ENCODE measurements around the gene PLPPR1. TPM values are rescaled to one million over a fixed set of nuclear protein-coding genes. Genes with fewer than 3 reads are reported as not detected.

Gene PLPPR1
- total and polyA plus RNA-seq, 4 donors = 1.2 to 26.3 (median 2.4) TPM

DNA sequence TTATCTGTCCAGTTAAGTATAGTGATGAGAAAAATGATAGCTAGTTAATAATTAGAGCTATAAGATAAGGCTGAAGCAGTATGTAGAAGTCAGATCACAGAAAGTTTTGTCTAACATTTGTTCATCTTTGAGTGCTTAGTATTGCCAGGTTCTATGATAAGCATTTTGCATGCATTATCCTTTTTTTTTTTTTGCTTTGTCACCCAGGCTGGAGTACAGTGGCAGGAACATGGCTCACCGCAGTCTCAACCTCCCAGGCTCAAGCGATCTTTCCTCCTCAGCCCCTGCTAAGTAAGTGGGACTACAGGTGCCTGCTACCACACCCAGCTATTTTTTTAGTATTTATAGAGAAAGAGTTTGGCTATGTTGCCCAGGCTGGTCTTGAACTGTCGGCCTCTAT lies 338.8 kb downstream of the PLPPR1 start:
- H3K36me3 ChIP-seq (ENCODE audit: control insufficient read depth in 4 of 4, insufficient read depth in 3 of 4, low read depth in 1 of 4, low read length in 3 of 4) = peaks cover 3 to 76% (median 45%) of the 10 kb centered on the region in 4 donors
- 90% methylated on average over 3 of the region's 3 CpGs for WGBS
- DNase-seq (ENCODE audit: low spot score) = no peak

GRCh38 chr9:101369286-101369685 lies 340.8 kb downstream of the PLPPR1 start:
- WGBS = 83% methylated on average over 2 of the region's 2 CpGs
- Histone ChIP-seq H3K9me3 (ENCODE audit: control insufficient read depth in 4 of 4, low read length in 3 of 4) (no peaks in the 10 kb centered on the region), H3K27me3 (ENCODE audit: control insufficient read depth in 4 of 4, insufficient read depth in 4 of 4, low read length in 3 of 4) (no peaks in the 10 kb centered on the region), H3K27ac (ENCODE audit: low read depth in 1 of 2, low read length in 2 of 2) (no peak overlapping the region), H3K36me3 (ENCODE audit: control insufficient read depth in 4 of 4, insufficient read depth in 3 of 4, low read depth in 1 of 4, low read length in 3 of 4) (peaks cover 3 to 63% (median 29%) of the 10 kb centered on the region in 4 donors), H3K4me1 (ENCODE audit: control insufficient read depth in 4 of 4, insufficient read depth in 4 of 4, low read length in 3 of 4) (peaks cover 6 to 57% (median 40%) of the 10 kb centered on the region in 4 donors), H3K9ac (ENCODE audit: low read depth in 1 of 2, low read length in 2 of 2) (no peak overlapping the region), H3K4me3 (ENCODE audit: low read depth in 1 of 3, low read length in 3 of 3) (no peak overlapping the region)
- DNase-seq (ENCODE audit: low spot score) = no peak
- TF ChIP-seq FOXA2 (IDR thresholded peaks at IDR 0.05) (no peak), YY1 (IDR thresholded peaks at IDR 0.05) (no peak), JUND (IDR thresholded peaks at IDR 0.05) (no peak), NR2F2 (IDR thresholded peaks at IDR 0.05) (no peak), ATF3 (IDR thresholded peaks at IDR 0.05) (no peak), ZBTB33 (IDR thresholded peaks at IDR 0.05) (no peak), HNF4A (conservative IDR thresholded peaks at IDR 0.05) (no peak), TAF1 (conservative IDR thresholded peaks at IDR 0.05) (no peak), RXRA (IDR thresholded peaks at IDR 0.05) (no peak), CTCF (IDR thresholded peaks at IDR 0.05; ENCODE audit: low read depth, low read length, missing input control) (no peak), RAD21 (IDR thresholded peaks at IDR 0.05) (no peak), GABPA (IDR thresholded peaks at IDR 0.05 in 1 of 2, conservative IDR thresholded peaks at IDR 0.05 in 1 of 2) (no peak), HNF4G (IDR thresholded peaks at IDR 0.05) (no peak), SP1 (IDR thresholded peaks at IDR 0.05) (no peak)
- TF ChIP-seq, protein P1, sequence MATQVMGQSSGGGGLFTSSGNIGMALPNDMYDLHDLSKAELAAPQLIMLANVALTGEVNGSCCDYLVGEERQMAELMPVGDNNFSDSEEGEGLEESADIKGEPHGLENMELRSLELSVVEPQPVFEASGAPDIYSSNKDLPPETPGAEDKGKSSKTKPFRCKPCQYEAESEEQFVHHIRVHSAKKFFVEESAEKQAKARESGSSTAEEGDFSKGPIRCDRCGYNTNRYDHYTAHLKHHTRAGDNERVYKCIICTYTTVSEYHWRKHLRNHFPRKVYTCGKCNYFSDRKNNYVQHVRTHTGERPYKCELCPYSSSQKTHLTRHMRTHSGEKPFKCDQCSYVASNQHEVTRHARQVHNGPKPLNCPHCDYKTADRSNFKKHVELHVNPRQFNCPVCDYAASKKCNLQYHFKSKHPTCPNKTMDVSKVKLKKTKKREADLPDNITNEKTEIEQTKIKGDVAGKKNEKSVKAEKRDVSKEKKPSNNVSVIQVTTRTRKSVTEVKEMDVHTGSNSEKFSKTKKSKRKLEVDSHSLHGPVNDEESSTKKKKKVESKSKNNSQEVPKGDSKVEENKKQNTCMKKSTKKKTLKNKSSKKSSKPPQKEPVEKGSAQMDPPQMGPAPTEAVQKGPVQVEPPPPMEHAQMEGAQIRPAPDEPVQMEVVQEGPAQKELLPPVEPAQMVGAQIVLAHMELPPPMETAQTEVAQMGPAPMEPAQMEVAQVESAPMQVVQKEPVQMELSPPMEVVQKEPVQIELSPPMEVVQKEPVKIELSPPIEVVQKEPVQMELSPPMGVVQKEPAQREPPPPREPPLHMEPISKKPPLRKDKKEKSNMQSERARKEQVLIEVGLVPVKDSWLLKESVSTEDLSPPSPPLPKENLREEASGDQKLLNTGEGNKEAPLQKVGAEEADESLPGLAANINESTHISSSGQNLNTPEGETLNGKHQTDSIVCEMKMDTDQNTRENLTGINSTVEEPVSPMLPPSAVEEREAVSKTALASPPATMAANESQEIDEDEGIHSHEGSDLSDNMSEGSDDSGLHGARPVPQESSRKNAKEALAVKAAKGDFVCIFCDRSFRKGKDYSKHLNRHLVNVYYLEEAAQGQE (IDR thresholded peaks at IDR 0.05) = no peak
- TF ChIP-seq, protein P2, sequence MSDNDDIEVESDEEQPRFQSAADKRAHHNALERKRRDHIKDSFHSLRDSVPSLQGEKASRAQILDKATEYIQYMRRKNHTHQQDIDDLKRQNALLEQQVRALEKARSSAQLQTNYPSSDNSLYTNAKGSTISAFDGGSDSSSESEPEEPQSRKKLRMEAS (IDR thresholded peaks at IDR 0.05) = no peak

More for the DNA sequence above, 338.8 kb downstream of the PLPPR1 start:
- H3K9me3 ChIP-seq (ENCODE audit: control insufficient read depth in 4 of 4, low read length in 3 of 4) = no peaks in the 10 kb centered on the region
- peaks cover 6 to 52% (median 36%) of the 10 kb centered on the region in 4 donors for H3K4me1 ChIP-seq (ENCODE audit: control insufficient read depth in 4 of 4, insufficient read depth in 4 of 4, low read length in 3 of 4)
- peak overlapping the region in 1 of 2 donors; percentile 28 for H3K27ac ChIP-seq (ENCODE audit: low read depth in 1 of 2, low read length in 2 of 2)
- H3K9ac ChIP-seq (ENCODE audit: low read depth in 1 of 2, low read length in 2 of 2) = no peak overlapping the region
- no peak for TF ChIP-seq ZBTB33 (IDR thresholded peaks at IDR 0.05)
- TF ChIP-seq RXRA (IDR thresholded peaks at IDR 0.05) = no peak
- TF ChIP-seq HNF4G (IDR thresholded peaks at IDR 0.05) = no peak
- no peaks in the 10 kb centered on the region for H3K27me3 ChIP-seq (ENCODE audit: control insufficient read depth in 4 of 4, insufficient read depth in 4 of 4, low read length in 3 of 4)
- no peak overlapping the region for H3K4me3 ChIP-seq (ENCODE audit: low read depth in 1 of 3, low read length in 3 of 3)
